Prostate gland (tissue), 2 donors: ENCODE results near the gene SMIM21. TPM values are rescaled to one million over a fixed set of nuclear protein-coding genes. Genes with fewer than 3 reads are reported as not detected.
A peak's percentile ranks its signal among the peaks of the same experiment; 100 is the strongest.

Experiments used
- DNase-seq: peaks from one replicate; pipeline ENCODE4 v3.0.0-alpha.2; 2019; ENCODE audit warnings: low spot score
- H3K27ac ChIP-seq, 2 donors: fragments of 200-600 bp; sonication (generic); 2 replicates each; pipeline ENCODE4 v1.5.1; 2017 to 2019
- H3K27me3 ChIP-seq: fragments of 200-600 bp; sonication (generic); replicated peaks from 2 replicates; pipeline ENCODE4 v1.5.1; 2019; ENCODE audit not compliant: insufficient read depth
- H3K36me3 ChIP-seq, 2 donors: fragments of 200-600 bp; sonication (generic); 1 replicate in 1 of 2; 2 replicates in 1 of 2; pipeline versions ENCODE4 v1.5.1 to v1.8.1; 2017 to 2019
- H3K4me1 ChIP-seq: fragments of 200-600 bp; sonication (generic); replicated peaks from 2 replicates; pipeline ENCODE4 v1.5.1; 2019
- H3K4me3 ChIP-seq, 2 donors: fragments of 200-600 bp; sonication (generic); 2 replicates each; pipeline ENCODE4 v1.5.1; 2017 to 2019
- H3K9me3 ChIP-seq: fragments of 200-600 bp; sonication (generic); 2 replicates; pipeline ENCODE4 v1.5.1; 2017
- CTCF ChIP-seq, 4 experiments: fragments of 200-600 bp in 2 of 4; fragments of 450-650 bp in 2 of 4; sonication (generic) in 2 of 4; IDR thresholded peaks; 1 replicate in 3 of 4; 2 replicates in 1 of 4; pipeline ENCODE4 v1.5.1; 2016 to 2019; ENCODE audit warnings: antibody characterized with exemption in 4 of 4, mild to moderate bottlenecking in 2 of 4, moderate library complexity in 2 of 4
- POLR2A ChIP-seq: fragments of 450-650 bp; IDR thresholded peaks from one replicate; pipeline ENCODE4 v1.6.1; 2016; ENCODE audit warnings: antibody characterized with exemption, mild to moderate bottlenecking
- POLR2AphosphoS5 ChIP-seq: sonication (generic); formaldehyde crosslinking; IDR thresholded peaks from one replicate; pipeline ENCODE4 v1.6.1; 2017; ENCODE audit warnings: antibody characterized with exemption
- WGBS: methylation state at CpG from one replicate; pipeline ENCODE4 v1.1.5; 2018; 5-methylcytosine and 5-hydroxymethylcytosine counted together
- intact Hi-C: fragments of 100-400 bp; cut with DNase I; formaldehyde crosslinking; loops from one replicate; pipeline ENCODE4 v1.14.2; 2022
- total RNA-seq, 2 donors: library from RNA; depleted of rRNA; stranded (reverse); fragments of >200 nt; gene quantifications; one replicate each; pipeline ENCODE4 v1.1.0, GENCODE V29; 2016

The SMIM21 gene
- total RNA-seq, 2 donors from 2014 or later, result 0.51 TPM; not detected in 1

- no peak for TF ChIP-seq CTCF (IDR thresholded peaks at IDR 0.05)
- TF ChIP-seq POLR2AphosphoS5, result no peak
- no peak for TF ChIP-seq POLR2A
- Histone ChIP-seq H3K27ac (no peak overlapping the region), H3K9me3 (no peaks in the 10 kb centered on the region), H3K4me1 (no peaks in the 10 kb centered on the region), H3K36me3 (no peaks in the 10 kb centered on the region), H3K4me3 (no peak overlapping the region), H3K27me3 (no peaks in the 10 kb centered on the region)
- intact Hi-C loops, result no loop called here
- WGBS, result 81% methylated on average over 10 of the region's 10 CpGs
- no peak for DNase-seq
These were observed 34.8 kb upstream of the SMIM21 start for GRCh38 chr18:75462178-75462832.

GRCh38 chr18:75456199-75456631, 28.7 kb upstream of the SMIM21 start:
- Histone ChIP-seq H3K4me3 (peak overlapping the region; percentile 30 to 39), H3K4me1 (no peaks in the 10 kb centered on the region), H3K36me3 (no peaks in the 10 kb centered on the region), H3K27me3 (no peaks in the 10 kb centered on the region), H3K27ac (peak overlapping the region; percentile 18 to 40), H3K9me3 (no peaks in the 10 kb centered on the region)
- DNase-seq, result no peak
- no peak for TF ChIP-seq POLR2AphosphoS5
- TF ChIP-seq POLR2A, result no peak
- 39% methylated on average over 19 of the region's 19 CpGs for WGBS
- intact Hi-C loops, result no loop called here

- Histone ChIP-seq H3K4me3 (peak overlapping the region; percentile 30 to 39), H3K4me1 (no peaks in the 10 kb centered on the region), H3K9me3 (no peaks in the 10 kb centered on the region), H3K36me3 (no peaks in the 10 kb centered on the region), H3K27me3 (no peaks in the 10 kb centered on the region), H3K27ac (peak overlapping the region; percentile 18 to 40)
- WGBS, result 17% methylated on average over 54 of the region's 84 CpGs
- intact Hi-C loops, result no loop called here
- no peak for DNase-seq
- TF ChIP-seq POLR2A (no peak), CTCF (IDR thresholded peaks at IDR 0.05) (no peak), POLR2AphosphoS5 (no peak)
These were observed 28.0 kb upstream of the SMIM21 start for GRCh38 chr18:75455249-75456198.

GRCh38 chr18:75454022-75454795, 26.7 kb upstream of the SMIM21 start:
- Histone ChIP-seq H3K27me3 (no peaks in the 10 kb centered on the region), H3K9me3 (no peaks in the 10 kb centered on the region), H3K4me1 (no peaks in the 10 kb centered on the region), H3K27ac (no peak overlapping the region), H3K36me3 (no peaks in the 10 kb centered on the region), H3K4me3 (no peak overlapping the region)
- no peak for DNase-seq
- 87% methylated on average over 14 of the region's 14 CpGs for WGBS
- TF ChIP-seq CTCF (IDR thresholded peaks at IDR 0.05) (no peak), POLR2A (no peak), POLR2AphosphoS5 (no peak)
- intact Hi-C loops, result no loop called here

DNA sequence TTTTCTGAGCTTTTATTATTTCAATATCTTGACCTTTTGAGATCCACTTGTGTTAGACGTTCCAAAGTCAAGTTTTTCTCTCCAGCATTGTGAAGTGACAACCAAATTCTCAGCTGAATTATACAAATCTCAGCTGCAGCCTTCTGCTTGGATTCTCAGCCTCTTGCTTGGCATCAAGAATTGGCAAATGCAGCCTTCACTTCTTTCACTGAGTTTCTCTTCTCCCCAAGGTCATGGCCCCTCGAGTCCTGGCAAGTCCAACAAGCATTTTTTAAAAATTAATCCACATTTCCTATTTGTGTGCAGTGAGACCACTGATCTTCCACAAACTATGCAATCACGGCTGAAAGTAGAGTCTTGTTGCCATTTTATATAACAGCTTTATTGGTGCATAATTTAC, 23.4 kb upstream of the SMIM21 start:
- Histone ChIP-seq H3K4me1 (no peaks in the 10 kb centered on the region), H3K27me3 (no peaks in the 10 kb centered on the region), H3K4me3 (no peak overlapping the region), H3K9me3 (no peaks in the 10 kb centered on the region), H3K36me3 (no peaks in the 10 kb centered on the region), H3K27ac (no peak overlapping the region)
- 73% methylated on average over 3 of the region's 3 CpGs for WGBS
- DNase-seq, result no peak
- TF ChIP-seq POLR2A (no peak), POLR2AphosphoS5 (no peak), CTCF (IDR thresholded peaks at IDR 0.05) (no peak)
- intact Hi-C loops, result no loop called here
